Measurements from ENCODE around the gene GOLGA7B. TPM values are rescaled to one million over a fixed set of nuclear protein-coding genes. Genes with fewer than 3 reads are reported as not detected.

The GOLGA7B gene
- total RNA-seq, 3 donors from 2014 or later (not counting 1 experiment from before 2014, with no cell fraction given): 4.1 to 4.6 (median 4.1) TPM

- H3K9me3 ChIP-seq (ENCODE audit: control insufficient read depth, insufficient read depth, low read length): no peaks in the 10 kb centered on the region
- H3K27me3 Mint-ChIP-seq (ENCODE audit: low read depth in 2 of 2): no peaks in the 10 kb centered on the region
- peak overlapping the region; percentile 77 for H3K4me3 Mint-ChIP-seq
- H3K4me1 ChIP-seq (ENCODE audit: control insufficient read depth, insufficient read depth, low read length): peaks cover 24% of the 10 kb centered on the region
- intact Hi-C loops (cut with micrococcal nuclease): loop anchor here (1.0 kb wide), 1 partner anchor 77 kb away; no protein-coding TSS in a partner anchor
- H3K4me1 Mint-ChIP-seq: peaks cover 46 to 52% of the 10 kb centered on the region in 2 donors
- no peaks in the 10 kb centered on the region for H3K27me3 ChIP-seq (ENCODE audit: control insufficient read depth, insufficient read depth, low read length)
- no peak overlapping the region for H3K4me3 ChIP-seq (ENCODE audit: low read length)
- ATAC-seq: peak; percentile 91 to 95 (median 94)
- peak overlapping the region; percentile 64 for H3K27ac ChIP-seq (ENCODE audit: low read length)
- peak overlapping the region; percentile 62 to 81 for H3K27ac Mint-ChIP-seq
- peak; percentile 69 for TF ChIP-seq CTCF (IDR thresholded peaks at IDR 0.05)
- peak; percentile 79 to 91 for DNase-seq
- H3K36me3 Mint-ChIP-seq: no peaks in the 10 kb centered on the region
- H3K36me3 ChIP-seq (ENCODE audit: control insufficient read depth, insufficient read depth, low read length): no peaks in the 10 kb centered on the region
- H3K9me3 Mint-ChIP-seq: no peaks in the 10 kb centered on the region
- WGBS (ENCODE audit: insufficient coverage): 20% methylated on average over 19 of the region's 19 CpGs
Measured at GRCh38 chr10:97869091-97870042, 19.7 kb downstream of the GOLGA7B start.

GRCh38 chr10:97870990-97871389, 21.3 kb downstream of the GOLGA7B start:
- no peak overlapping the region for H3K27ac Mint-ChIP-seq
- no peaks in the 10 kb centered on the region for H3K27me3 ChIP-seq (ENCODE audit: control insufficient read depth, insufficient read depth, low read length)
- intact Hi-C loops (cut with micrococcal nuclease): no loop called here
- DNase-seq (no peak), ATAC-seq (no peak)
- H3K4me1 Mint-ChIP-seq: peaks cover 46 to 47% of the 10 kb centered on the region in 2 donors
- H3K36me3 ChIP-seq (ENCODE audit: control insufficient read depth, insufficient read depth, low read length): no peaks in the 10 kb centered on the region
- no peak overlapping the region for H3K27ac ChIP-seq (ENCODE audit: low read length)
- no peaks in the 10 kb centered on the region for H3K9me3 Mint-ChIP-seq
- H3K4me3 Mint-ChIP-seq: no peak overlapping the region
- H3K27me3 Mint-ChIP-seq (ENCODE audit: low read depth in 2 of 2): peaks cover 0 to 3% of the 10 kb centered on the region in 2 donors
- no peaks in the 10 kb centered on the region for H3K9me3 ChIP-seq (ENCODE audit: control insufficient read depth, insufficient read depth, low read length)
- no peaks in the 10 kb centered on the region for H3K36me3 Mint-ChIP-seq
- H3K4me3 ChIP-seq (ENCODE audit: low read length): no peak overlapping the region
- no peak for TF ChIP-seq CTCF (IDR thresholded peaks at IDR 0.05)
- WGBS (ENCODE audit: insufficient coverage): 85% methylated on average over 8 of the region's 8 CpGs
- peaks cover 24% of the 10 kb centered on the region for H3K4me1 ChIP-seq (ENCODE audit: control insufficient read depth, insufficient read depth, low read length)

- 86% methylated on average over 6 of the region's 6 CpGs for WGBS (ENCODE audit: insufficient coverage)
- H3K4me3 Mint-ChIP-seq: no peak overlapping the region
- no peaks in the 10 kb centered on the region for H3K27me3 ChIP-seq (ENCODE audit: control insufficient read depth, insufficient read depth, low read length)
- H3K36me3 ChIP-seq (ENCODE audit: control insufficient read depth, insufficient read depth, low read length): no peaks in the 10 kb centered on the region
- H3K36me3 Mint-ChIP-seq: no peaks in the 10 kb centered on the region
- no peaks in the 10 kb centered on the region for H3K9me3 ChIP-seq (ENCODE audit: control insufficient read depth, insufficient read depth, low read length)
- DNase-seq: no peak
- no peak for TF ChIP-seq CTCF (IDR thresholded peaks at IDR 0.05)
- peaks cover 20 to 25% of the 10 kb centered on the region in 2 donors for H3K4me1 Mint-ChIP-seq
- H3K4me1 ChIP-seq (ENCODE audit: control insufficient read depth, insufficient read depth, low read length): peaks cover 18% of the 10 kb centered on the region
- H3K4me3 ChIP-seq (ENCODE audit: low read length): no peak overlapping the region
- H3K27me3 Mint-ChIP-seq (ENCODE audit: low read depth in 2 of 2): peaks cover 0 to 3% of the 10 kb centered on the region in 2 donors
- intact Hi-C loops (cut with micrococcal nuclease): no loop called here
- H3K9me3 Mint-ChIP-seq: no peaks in the 10 kb centered on the region
- no peak overlapping the region for H3K27ac Mint-ChIP-seq
- H3K27ac ChIP-seq (ENCODE audit: low read length): no peak overlapping the region
- ATAC-seq: no peak
Measured at GRCh38 chr10:97873569-97873968, 23.9 kb downstream of the GOLGA7B start.
